H9 (cell line): ENCODE measurements around the gene TMEM59. TPM values are rescaled to one million over a fixed set of nuclear protein-coding genes. Genes with fewer than 3 reads are reported as not detected.

ENCODE experiments used
- DNase-seq: peaks from one replicate; pipeline ENCODE4 v3.0.0-alpha.2; 2017
- H2AFZ ChIP-seq: one replicate; pipeline ENCODE4 v1.6.1; 2013; ENCODE audit warnings: mild to moderate bottlenecking, low read length, control low read depth, moderate library complexity
- H2AK5ac ChIP-seq: 2 replicates; pipeline ENCODE4 v1.6.1; 2013; ENCODE audit warnings: low read length, control low read depth, mixed read lengths; ENCODE audit not compliant: insufficient read length
- H2BK120ac ChIP-seq: one replicate; pipeline ENCODE4 v1.6.1; 2013; ENCODE audit warnings: low read depth, mild to moderate bottlenecking, low read length, control low read depth, inconsistent platforms; ENCODE audit not compliant: poor library complexity, severe bottlenecking
- H2BK12ac ChIP-seq: 2 replicates; pipeline ENCODE4 v1.6.1; 2013; ENCODE audit warnings: low read length, control low read depth, mixed read lengths, low read depth; ENCODE audit not compliant: insufficient read length
- H2BK15ac ChIP-seq: 2 replicates; pipeline ENCODE4 v1.6.1; 2013; ENCODE audit warnings: low read depth, low read length, control low read depth
- H2BK20ac ChIP-seq: one replicate; pipeline ENCODE4 v1.6.1; 2013; ENCODE audit warnings: low read depth, mild to moderate bottlenecking, low read length, control low read depth, inconsistent platforms; ENCODE audit not compliant: poor library complexity, severe bottlenecking
- H2BK5ac ChIP-seq: 2 replicates; pipeline ENCODE4 v1.6.1; 2013; ENCODE audit warnings: low read length, control low read depth, mixed read lengths; ENCODE audit not compliant: insufficient read length
- H3K14ac ChIP-seq: 2 replicates; pipeline ENCODE4 v1.6.1; 2013; ENCODE audit warnings: low read length, control low read depth; ENCODE audit not compliant: insufficient read depth
- H3K18ac ChIP-seq: 2 replicates; pipeline ENCODE4 v1.6.1; 2013; ENCODE audit warnings: low read depth, mild to moderate bottlenecking, mixed read lengths, low read length, control low read depth; ENCODE audit not compliant: insufficient read length
- H3K23ac ChIP-seq: 2 replicates; pipeline ENCODE4 v1.6.1; 2013; ENCODE audit warnings: low read length, control low read depth, mixed read lengths, low read depth; ENCODE audit not compliant: insufficient read length
- H3K23me2 ChIP-seq: 2 replicates; pipeline ENCODE4 v1.6.1; 2013; ENCODE audit warnings: low read depth, mild to moderate bottlenecking, mixed read lengths, low read length, control low read depth; ENCODE audit not compliant: insufficient read length, poor library complexity, severe bottlenecking
- H3K27ac ChIP-seq: 2 replicates; pipeline ENCODE4 v1.5.1; 2013; ENCODE audit warnings: low read length, control low read depth, mixed read lengths, low read depth; ENCODE audit not compliant: insufficient read length
- H3K27me3 ChIP-seq: 2 replicates; pipeline ENCODE4 v1.6.1; 2013; ENCODE audit warnings: low read length, control low read depth, inconsistent platforms; ENCODE audit not compliant: insufficient read depth
- H3K4ac ChIP-seq: 2 replicates; pipeline ENCODE4 v1.6.1; 2013; ENCODE audit warnings: low read depth, mild to moderate bottlenecking, control low read depth, inconsistent platforms, low read length, moderate library complexity
- H3K4me1 ChIP-seq: 2 replicates; pipeline ENCODE4 v1.6.1; 2013; ENCODE audit warnings: low read length, control low read depth, inconsistent platforms; ENCODE audit not compliant: insufficient read depth
- H3K4me2 ChIP-seq: 2 replicates; pipeline ENCODE4 v1.6.1; 2013; ENCODE audit warnings: low read length, control low read depth, mixed read lengths; ENCODE audit not compliant: insufficient read length, insufficient read depth
- H3K56ac ChIP-seq: 2 replicates; pipeline ENCODE4 v1.6.1; 2013; ENCODE audit warnings: low read depth, mild to moderate bottlenecking, mixed read lengths, low read length, control low read depth; ENCODE audit not compliant: insufficient read length
- H3K79me1 ChIP-seq: 2 replicates; pipeline ENCODE4 v1.6.1; 2013; ENCODE audit warnings: low read depth, mild to moderate bottlenecking, moderate library complexity, low read length, control low read depth, inconsistent platforms; ENCODE audit not compliant: insufficient read depth, poor library complexity, severe bottlenecking
- H3K79me2 ChIP-seq: 2 replicates; pipeline ENCODE4 v1.6.1; 2013; ENCODE audit warnings: low read length, control low read depth, inconsistent platforms; ENCODE audit not compliant: insufficient read depth
- H3K9ac ChIP-seq: 2 replicates; pipeline ENCODE4 v1.6.1; 2013; ENCODE audit warnings: low read length, control low read depth, mixed read lengths; ENCODE audit not compliant: insufficient read length; ENCODE audit errors: extremely low read depth
- H3K9me3 ChIP-seq: one replicate; pipeline ENCODE4 v1.6.1; 2013; ENCODE audit warnings: low read depth, low read length, inconsistent platforms; ENCODE audit not compliant: control insufficient read depth
- H3T11ph ChIP-seq: one replicate; pipeline ENCODE4 v1.6.1; 2013; ENCODE audit warnings: mild to moderate bottlenecking, low read length, control low read depth, inconsistent platforms
- H4K20me1 ChIP-seq: one replicate; pipeline ENCODE4 v1.6.1; 2013; ENCODE audit not compliant: control insufficient read depth, insufficient read length, insufficient read depth
- H4K5ac ChIP-seq: 2 replicates; pipeline ENCODE4 v1.6.1; 2013; ENCODE audit warnings: low read depth, mild to moderate bottlenecking, mixed read lengths, low read length, control low read depth; ENCODE audit not compliant: insufficient read length
- H4K8ac ChIP-seq: replicated peaks from 2 replicates; pipeline ENCODE4 v1.6.1; 2013; ENCODE audit warnings: low read length, control low read depth, mixed read lengths, low read depth; ENCODE audit not compliant: insufficient read length
- H4K91ac ChIP-seq: 2 replicates; pipeline ENCODE4 v1.6.1; 2013; ENCODE audit warnings: low read depth, mild to moderate bottlenecking, moderate library complexity, mixed read lengths, low read length, control low read depth; ENCODE audit not compliant: insufficient read length
- H3K27ac Mint-ChIP-seq, 3 experiments: 2 replicates in 2 of 3; 3 replicates in 1 of 3; pipeline ENCODE4 v1.8.0; 2020 to 2021; ENCODE audit warnings: mixed read lengths in 3 of 3, mild to moderate bottlenecking in 1 of 3, moderate library complexity in 1 of 3
- H3K27me3 Mint-ChIP-seq: 2 replicates; pipeline ENCODE4 v1.8.0; 2021; ENCODE audit warnings: low read depth, mild to moderate bottlenecking, moderate library complexity, mixed read lengths
- H3K36me3 Mint-ChIP-seq, 3 experiments: 2 replicates in 2 of 3; 3 replicates in 1 of 3; pipeline ENCODE4 v1.8.0; 2020 to 2021; ENCODE audit warnings: low read depth in 3 of 3, mixed read lengths in 3 of 3; ENCODE audit not compliant: insufficient read depth in 1 of 3
- H3K4me1 Mint-ChIP-seq, 2 experiments: 2 replicates each; pipeline ENCODE4 v1.8.0; 2020; ENCODE audit warnings: mixed read lengths in 2 of 2
- H3K4me3 Mint-ChIP-seq, 2 experiments: 2 replicates in 1 of 2; 3 replicates in 1 of 2; pipeline ENCODE4 v1.8.0; 2020 to 2021; ENCODE audit warnings: mild to moderate bottlenecking in 2 of 2, mixed read lengths in 2 of 2, moderate library complexity in 1 of 2
- H3K9me3 Mint-ChIP-seq, 2 experiments: 2 replicates in 1 of 2; 3 replicates in 1 of 2; pipeline ENCODE4 v1.8.0; 2020; ENCODE audit warnings: mild to moderate bottlenecking in 2 of 2, mixed read lengths in 2 of 2, moderate library complexity in 1 of 2
- WGBS: extraction: QIAGEN DNeasy Blood & Tissue Kit; methylation state at CpG from one replicate; pipeline ENCODE4 v1.1.7; 2013; ENCODE audit warnings: missing lambda C conversion rate, low lambda C conversion rate, mixed read lengths; ENCODE audit not compliant: insufficient read length; ENCODE audit errors: extremely low coverage; 5-methylcytosine and 5-hydroxymethylcytosine counted together
- total RNA-seq: library from RNA; stranded (reverse); gene quantifications from 2 replicates; pipeline ENCODE4 v1.2.1, GENCODE V29; 2021
- TF ChIP-seq, protein P1 (sequence below): fragments of 200-600 bp; sonication (generic); conservative IDR thresholded peaks from 3 replicates; pipeline ENCODE4 v1.8.0; 2021; ENCODE audit warnings: antibody characterized with exemption, mild to moderate bottlenecking

Gene TMEM59
- total RNA-seq, 1 experiment from 2014 or later: 111 TPM

DNA sequence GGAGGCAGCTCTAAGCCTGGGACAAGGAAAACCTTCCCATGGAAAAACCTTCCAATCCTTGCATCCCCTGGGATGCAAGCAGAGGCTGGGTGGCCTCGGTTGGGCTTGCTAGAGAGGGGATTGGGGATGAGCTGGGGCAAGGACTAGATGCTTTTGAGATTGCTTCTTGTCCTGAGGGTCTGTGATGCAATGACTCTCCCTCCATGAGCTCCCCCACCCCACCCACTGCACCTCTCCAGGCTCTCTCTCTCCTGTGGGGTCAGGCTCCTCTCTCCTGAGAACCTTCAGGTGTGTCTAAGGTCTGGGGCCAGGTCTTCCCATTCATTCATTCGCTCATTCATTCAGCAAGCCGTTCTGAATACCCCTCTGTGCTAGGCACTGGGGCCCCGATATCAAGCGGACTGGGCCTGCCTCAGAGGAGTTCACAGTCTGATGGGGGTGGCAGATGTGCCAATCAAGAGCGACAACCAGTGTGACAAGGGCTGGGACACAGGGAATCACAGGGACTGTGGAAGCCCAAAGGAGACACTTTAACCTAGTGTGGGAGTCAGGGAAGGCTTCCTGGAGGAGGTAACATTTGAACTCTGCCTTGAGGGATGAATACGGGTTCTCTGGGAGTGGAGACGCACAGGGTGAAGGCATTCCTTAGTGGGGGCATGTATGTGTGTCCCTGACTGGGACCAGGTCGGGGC lies 41.5 kb downstream of the TMEM59 start:
- no peak overlapping the region for H2BK120ac ChIP-seq
- no peak overlapping the region for H2AFZ ChIP-seq
- H3K14ac ChIP-seq: no peak overlapping the region
- no peaks in the 10 kb centered on the region for H3K4me1 ChIP-seq
- no peaks in the 10 kb centered on the region for H3K27me3 ChIP-seq
- no peak overlapping the region for H4K91ac ChIP-seq
- no peaks in the 10 kb centered on the region for H3K9me3 ChIP-seq
- H3K27ac ChIP-seq: no peak overlapping the region
- no peak overlapping the region for H4K8ac ChIP-seq
- no peaks in the 10 kb centered on the region for H4K20me1 ChIP-seq
- H3K18ac ChIP-seq: no peak overlapping the region
- no peak overlapping the region for H2BK15ac ChIP-seq
- H2BK20ac ChIP-seq: no peak overlapping the region
- no peak overlapping the region for H3K4me2 ChIP-seq
- no peak overlapping the region for H3K23ac ChIP-seq
- no peak overlapping the region for H2BK5ac ChIP-seq
- no peak overlapping the region for H3K27ac Mint-ChIP-seq
- no peak overlapping the region for H3K4ac ChIP-seq
- no peaks in the 10 kb centered on the region for H3K79me2 ChIP-seq
- no peak overlapping the region for H4K5ac ChIP-seq
- no peaks in the 10 kb centered on the region for H3K36me3 Mint-ChIP-seq
- no peaks in the 10 kb centered on the region for H3K23me2 ChIP-seq
- H3K4me3 Mint-ChIP-seq: no peak overlapping the region
- no peaks in the 10 kb centered on the region for H3K79me1 ChIP-seq
- no peaks in the 10 kb centered on the region for H3K9me3 Mint-ChIP-seq
- H3K27me3 Mint-ChIP-seq: peaks cover 1% of the 10 kb centered on the region
- H3K4me1 Mint-ChIP-seq: peaks cover 5 to 10% of the 10 kb centered on the region in 2 experiments
- H3K56ac ChIP-seq: no peak overlapping the region
- no peak for DNase-seq
- WGBS: no CpG with 5 or more reads among the region's 9 CpGs
- TF ChIP-seq, protein P1, sequence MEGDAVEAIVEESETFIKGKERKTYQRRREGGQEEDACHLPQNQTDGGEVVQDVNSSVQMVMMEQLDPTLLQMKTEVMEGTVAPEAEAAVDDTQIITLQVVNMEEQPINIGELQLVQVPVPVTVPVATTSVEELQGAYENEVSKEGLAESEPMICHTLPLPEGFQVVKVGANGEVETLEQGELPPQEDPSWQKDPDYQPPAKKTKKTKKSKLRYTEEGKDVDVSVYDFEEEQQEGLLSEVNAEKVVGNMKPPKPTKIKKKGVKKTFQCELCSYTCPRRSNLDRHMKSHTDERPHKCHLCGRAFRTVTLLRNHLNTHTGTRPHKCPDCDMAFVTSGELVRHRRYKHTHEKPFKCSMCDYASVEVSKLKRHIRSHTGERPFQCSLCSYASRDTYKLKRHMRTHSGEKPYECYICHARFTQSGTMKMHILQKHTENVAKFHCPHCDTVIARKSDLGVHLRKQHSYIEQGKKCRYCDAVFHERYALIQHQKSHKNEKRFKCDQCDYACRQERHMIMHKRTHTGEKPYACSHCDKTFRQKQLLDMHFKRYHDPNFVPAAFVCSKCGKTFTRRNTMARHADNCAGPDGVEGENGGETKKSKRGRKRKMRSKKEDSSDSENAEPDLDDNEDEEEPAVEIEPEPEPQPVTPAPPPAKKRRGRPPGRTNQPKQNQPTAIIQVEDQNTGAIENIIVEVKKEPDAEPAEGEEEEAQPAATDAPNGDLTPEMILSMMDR: no peak
- H3T11ph ChIP-seq: no peak overlapping the region
- H2AK5ac ChIP-seq: no peak overlapping the region
- H2BK12ac ChIP-seq: no peak overlapping the region
- H3K9ac ChIP-seq: no peak overlapping the region
